Measurements from ENCODE around the gene SLC22A5.

DNA sequence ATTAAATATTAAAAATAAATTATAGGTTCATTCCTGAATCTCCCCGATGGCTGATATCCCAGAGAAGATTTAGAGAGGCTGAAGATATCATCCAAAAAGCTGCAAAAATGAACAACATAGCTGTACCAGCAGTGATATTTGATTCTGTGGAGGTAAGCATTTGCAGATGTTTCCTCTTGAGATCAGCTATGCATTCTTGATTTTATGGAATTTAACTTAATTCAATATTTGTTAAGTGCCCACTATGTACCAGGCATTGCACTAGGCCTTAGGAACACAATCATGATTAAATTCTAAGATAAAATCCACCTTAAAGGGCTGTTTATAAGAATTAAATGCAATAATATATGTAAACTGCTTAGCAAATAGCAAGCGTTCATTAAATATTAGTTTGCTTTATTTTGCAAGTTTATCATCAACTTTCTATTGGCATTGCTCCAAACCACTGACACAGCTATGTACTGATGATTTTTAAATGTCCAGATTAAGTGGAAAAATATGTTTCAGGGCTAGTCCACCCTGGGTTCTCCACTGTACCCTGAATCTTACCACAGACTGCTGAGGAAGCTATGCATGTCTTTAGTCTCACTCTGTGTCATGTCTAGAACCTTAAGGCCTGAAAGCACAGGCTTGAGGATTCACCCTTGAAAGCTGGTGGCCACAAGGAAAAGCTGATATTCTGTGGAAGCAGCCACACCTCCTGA lies 42.1 kb upstream of the SLC22A5 start:
- TF ChIP-seq, protein P1, sequence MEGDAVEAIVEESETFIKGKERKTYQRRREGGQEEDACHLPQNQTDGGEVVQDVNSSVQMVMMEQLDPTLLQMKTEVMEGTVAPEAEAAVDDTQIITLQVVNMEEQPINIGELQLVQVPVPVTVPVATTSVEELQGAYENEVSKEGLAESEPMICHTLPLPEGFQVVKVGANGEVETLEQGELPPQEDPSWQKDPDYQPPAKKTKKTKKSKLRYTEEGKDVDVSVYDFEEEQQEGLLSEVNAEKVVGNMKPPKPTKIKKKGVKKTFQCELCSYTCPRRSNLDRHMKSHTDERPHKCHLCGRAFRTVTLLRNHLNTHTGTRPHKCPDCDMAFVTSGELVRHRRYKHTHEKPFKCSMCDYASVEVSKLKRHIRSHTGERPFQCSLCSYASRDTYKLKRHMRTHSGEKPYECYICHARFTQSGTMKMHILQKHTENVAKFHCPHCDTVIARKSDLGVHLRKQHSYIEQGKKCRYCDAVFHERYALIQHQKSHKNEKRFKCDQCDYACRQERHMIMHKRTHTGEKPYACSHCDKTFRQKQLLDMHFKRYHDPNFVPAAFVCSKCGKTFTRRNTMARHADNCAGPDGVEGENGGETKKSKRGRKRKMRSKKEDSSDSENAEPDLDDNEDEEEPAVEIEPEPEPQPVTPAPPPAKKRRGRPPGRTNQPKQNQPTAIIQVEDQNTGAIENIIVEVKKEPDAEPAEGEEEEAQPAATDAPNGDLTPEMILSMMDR (IDR thresholded peaks at IDR 0.05), result no peak
- no peak for TF ChIP-seq EZH2 (IDR thresholded peaks at IDR 0.05; ENCODE audit: borderline replicate concordance, insufficient read depth, low read depth, low read length, poor library complexity, severe bottlenecking)
